22Rv1 (cell line): ENCODE data around the gene ARHGEF10L.

Source experiments
- H3K27ac ChIP-seq: fragments of 450-650 bp; 2 replicates; pipeline ENCODE4 v1.5.1; 2017
- ZFX ChIP-seq: fragments of 450-650 bp; IDR thresholded peaks from 2 replicates; pipeline ENCODE4 v1.6.1; 2017; ENCODE audit warnings: antibody characterized with exemption, borderline replicate concordance
- TF ChIP-seq, protein P1 (sequence below): fragments of 450-650 bp; IDR thresholded peaks from 2 replicates; pipeline ENCODE4 v1.5.1; 2017; ENCODE audit warnings: mild to moderate bottlenecking

Gene ARHGEF10L

GRCh38 chr1:17721444-17721843, 181.9 kb downstream of the ARHGEF10L start:
- TF ChIP-seq, protein P1, sequence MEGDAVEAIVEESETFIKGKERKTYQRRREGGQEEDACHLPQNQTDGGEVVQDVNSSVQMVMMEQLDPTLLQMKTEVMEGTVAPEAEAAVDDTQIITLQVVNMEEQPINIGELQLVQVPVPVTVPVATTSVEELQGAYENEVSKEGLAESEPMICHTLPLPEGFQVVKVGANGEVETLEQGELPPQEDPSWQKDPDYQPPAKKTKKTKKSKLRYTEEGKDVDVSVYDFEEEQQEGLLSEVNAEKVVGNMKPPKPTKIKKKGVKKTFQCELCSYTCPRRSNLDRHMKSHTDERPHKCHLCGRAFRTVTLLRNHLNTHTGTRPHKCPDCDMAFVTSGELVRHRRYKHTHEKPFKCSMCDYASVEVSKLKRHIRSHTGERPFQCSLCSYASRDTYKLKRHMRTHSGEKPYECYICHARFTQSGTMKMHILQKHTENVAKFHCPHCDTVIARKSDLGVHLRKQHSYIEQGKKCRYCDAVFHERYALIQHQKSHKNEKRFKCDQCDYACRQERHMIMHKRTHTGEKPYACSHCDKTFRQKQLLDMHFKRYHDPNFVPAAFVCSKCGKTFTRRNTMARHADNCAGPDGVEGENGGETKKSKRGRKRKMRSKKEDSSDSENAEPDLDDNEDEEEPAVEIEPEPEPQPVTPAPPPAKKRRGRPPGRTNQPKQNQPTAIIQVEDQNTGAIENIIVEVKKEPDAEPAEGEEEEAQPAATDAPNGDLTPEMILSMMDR, result no peak
- TF ChIP-seq ZFX, result no peak
- no peak overlapping the region for H3K27ac ChIP-seq

DNA sequence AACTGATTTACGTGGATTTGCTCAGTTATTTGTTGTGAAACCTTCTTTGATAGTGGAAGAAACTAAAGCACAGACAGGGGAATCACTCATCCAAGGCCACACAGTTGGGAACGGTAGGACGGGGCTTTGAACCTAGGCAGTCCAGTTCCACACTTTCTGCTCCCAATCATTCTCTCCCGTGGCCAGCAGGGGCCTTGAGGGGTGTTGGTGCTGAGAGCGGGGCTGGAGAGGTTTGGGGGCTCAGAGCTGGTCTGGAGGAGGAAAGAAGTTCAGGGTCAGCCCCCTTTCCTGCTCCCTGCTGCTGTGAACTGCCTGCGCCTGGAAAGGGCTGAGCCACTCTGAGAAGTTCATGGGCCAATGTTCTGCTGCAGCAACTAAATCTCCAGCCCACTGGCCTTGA, 184.2 kb downstream of the ARHGEF10L start:
- H3K27ac ChIP-seq, result no peak overlapping the region
- TF ChIP-seq ZFX, result no peak
- TF ChIP-seq, protein P1, result no peak

DNA sequence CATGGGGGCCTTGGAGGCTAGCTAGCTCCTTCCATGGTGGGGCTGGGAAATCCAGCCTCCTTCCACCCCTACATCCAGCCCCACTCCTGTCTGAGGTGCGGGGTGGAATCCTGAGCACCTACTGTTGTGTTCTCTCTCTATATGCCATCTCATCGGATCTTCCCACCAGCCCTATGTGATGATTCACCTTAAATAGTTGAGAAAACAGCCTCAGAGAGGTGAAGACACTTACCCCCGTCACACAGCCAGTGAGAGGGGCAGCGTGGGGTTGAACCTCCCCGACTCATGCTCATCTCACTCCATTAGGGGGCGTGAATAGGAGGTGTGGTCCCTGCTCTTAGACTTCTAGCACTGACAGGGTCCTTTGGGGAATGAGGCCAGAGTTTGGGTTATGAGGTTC, 184.7 kb downstream of the ARHGEF10L start:
- no peak overlapping the region for H3K27ac ChIP-seq
- TF ChIP-seq ZFX, result no peak
- TF ChIP-seq, protein P1, result no peak

DNA sequence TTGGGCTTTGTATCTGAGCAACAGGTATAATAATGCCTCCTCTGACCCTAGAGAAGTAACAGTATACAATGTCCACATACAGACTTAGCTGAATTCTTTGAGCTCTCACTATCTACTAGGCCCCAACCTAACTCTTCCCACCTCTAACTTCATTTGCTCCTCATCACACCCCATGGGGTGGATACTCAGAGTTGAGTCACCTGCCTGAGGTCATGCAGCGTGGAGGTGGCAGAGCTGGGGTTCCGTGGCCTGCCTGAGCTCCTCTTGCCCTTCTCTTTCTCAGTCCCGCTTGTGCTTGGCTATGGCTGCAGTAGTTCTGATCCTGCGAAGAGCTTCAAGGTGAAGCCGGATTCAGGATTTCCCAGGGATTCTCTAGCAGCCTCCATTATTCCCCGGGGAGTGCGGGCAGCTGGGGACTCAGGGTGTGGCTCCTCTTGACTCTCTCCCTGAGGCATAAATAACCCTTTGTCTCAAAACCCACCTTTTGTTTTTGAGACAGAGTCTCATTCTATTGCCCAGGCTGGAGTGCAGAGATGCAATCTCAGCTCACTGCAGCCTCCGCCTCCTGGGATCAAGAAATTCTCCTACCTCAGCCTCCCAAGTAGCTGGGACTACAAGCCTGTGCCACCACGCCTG, 185.7 kb downstream of the ARHGEF10L start:
- no peak for TF ChIP-seq ZFX
- TF ChIP-seq, protein P1, result no peak
- no peak overlapping the region for H3K27ac ChIP-seq

DNA sequence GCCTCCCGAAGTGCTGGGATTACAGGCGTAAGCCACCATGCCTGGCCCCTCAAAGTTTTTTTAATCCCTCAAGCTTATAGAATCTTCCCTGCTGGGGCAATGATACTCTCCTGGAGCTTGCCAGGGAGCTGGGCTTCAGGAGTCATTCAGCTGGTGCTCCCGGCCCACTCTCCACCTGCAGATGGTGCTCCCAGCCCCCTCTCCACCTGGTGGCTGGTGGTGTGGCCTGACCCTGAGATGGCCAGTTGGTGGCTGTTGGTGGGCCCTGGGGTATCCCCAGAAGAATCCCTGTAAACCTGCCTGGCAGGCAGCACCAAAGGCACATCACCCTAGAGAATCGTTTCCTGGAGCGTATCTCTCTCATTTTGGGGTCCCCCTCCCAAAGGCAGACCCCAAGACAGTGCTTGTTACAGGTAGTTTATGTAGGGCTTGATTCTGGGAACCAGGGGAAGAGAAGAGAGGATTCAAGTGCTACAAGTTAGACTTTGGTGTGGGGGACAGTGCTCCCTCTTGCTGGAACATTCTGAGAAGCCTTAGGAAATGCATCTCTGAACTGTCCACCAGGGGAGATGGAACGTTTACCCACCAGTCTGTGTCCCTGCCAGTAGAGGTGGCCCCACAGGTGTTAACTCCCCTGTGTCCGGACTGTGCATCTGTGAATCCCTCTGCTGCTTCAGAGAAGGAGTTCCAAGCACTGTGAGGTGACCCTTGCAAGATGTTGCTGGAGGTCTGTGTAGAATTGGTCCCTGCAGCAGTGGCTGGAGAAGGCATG, 186.5 kb downstream of the ARHGEF10L start:
- TF ChIP-seq, protein P1, result no peak
- TF ChIP-seq ZFX, result no peak
- H3K27ac ChIP-seq, result no peak overlapping the region

GRCh38 chr1:17728123-17728712, 188.7 kb downstream of the ARHGEF10L start:
- no peak overlapping the region for H3K27ac ChIP-seq
- TF ChIP-seq, protein P1, result no peak
- TF ChIP-seq ZFX, result no peak

DNA sequence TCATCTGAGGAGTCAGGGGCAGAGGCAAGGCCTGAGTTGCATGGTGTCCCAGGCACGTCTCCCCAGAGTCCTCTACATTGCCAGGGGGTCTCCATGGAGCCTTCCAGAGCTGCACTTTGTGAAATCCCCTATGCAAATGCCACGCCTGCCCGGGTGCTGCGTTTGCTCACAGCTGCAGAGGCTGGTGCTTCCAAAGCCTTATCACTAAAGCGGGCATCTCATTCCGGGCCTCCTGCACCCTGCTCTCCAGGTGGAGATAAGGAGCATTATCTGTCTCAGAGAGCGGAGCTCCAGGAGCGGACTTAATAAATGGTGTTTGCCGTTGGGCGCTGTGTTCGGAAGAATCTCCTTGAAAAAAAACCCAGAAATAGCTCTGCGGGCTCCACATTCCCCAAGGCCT, 189.8 kb downstream of the ARHGEF10L start:
- no peak for TF ChIP-seq ZFX
- TF ChIP-seq, protein P1, result no peak
- no peak overlapping the region for H3K27ac ChIP-seq
